ENCODE data around the gene LTBP1.

Gene LTBP1

DNA sequence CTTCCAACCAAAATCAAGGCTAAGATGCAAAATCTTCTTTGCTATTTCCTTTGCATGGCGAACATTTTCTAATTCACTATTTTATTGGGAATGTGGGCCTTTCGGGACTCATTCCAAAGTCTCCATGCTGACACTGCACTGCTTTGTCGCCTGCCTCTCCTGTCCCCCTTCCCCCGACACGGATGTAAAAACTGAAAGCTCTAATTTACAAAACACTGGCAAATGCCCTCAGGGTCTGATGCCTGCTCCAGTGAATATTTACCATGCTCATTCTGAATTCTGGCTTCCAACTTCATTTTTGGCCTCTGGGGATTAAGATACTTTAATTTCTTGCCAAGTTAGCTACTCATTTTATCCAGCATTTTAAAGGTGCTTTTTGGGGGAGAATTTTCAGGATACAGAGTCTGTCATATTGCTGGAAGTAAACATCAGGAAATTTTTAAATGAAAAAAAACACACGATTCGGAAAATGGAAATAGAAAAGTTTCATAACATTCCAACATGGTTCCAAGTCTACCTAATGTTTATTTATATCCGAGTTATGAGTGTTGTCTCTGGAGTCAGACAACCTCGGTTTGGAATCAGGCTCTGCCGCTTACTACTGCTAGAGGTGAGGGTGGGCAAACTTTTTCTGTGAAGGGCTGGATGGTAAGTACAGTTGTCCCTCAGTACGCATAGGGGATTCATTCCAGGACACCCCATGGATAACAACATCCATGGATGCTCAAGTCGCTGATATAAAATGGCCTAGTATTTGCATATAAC lies 14.6 kb upstream of the LTBP1 start:
- DNase-seq, result no peak

DNA sequence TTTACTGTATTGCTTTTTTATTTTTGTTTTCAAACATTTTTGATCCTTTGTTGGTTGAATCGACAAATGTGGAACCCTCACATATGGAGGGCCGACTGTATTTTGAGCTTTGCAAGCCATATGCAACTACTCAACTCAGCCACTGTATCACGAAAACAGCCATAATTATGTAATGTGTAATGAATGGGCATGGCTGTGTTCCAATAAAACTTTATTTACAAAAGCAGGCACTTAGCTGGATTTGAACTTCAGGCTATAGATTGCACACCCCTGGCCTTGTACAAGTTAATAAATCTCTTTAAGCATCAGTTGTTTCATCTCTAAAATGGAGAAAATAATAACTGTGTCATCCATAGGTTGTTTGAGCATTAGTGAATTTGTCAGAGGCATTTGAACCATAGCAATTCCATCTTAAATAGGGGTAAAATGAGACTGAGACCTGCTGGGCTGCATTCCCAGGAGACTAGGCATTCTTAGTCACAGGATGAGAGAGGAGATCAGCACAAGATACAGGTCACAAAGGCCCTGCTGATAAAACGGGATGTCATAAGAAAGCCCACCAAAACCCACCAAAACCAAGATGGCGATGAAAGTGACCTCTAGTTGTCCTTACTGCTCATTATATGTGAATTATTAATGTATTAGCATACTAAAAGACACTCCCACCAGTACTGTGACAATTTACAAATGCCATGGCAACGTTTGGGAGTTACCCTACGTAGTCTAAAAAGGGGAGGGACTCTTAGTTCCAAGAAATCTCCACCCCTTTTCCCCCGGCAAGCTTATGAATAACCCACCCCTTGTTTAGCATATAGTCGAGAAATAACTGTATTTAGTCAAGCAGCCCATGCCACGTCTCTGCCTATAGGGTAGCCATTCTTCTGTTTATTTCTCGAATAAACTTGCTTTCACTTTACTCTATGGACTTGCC lies 13.7 kb upstream of the LTBP1 start:
- no peak for DNase-seq

GRCh38 chr2:32933756-32934095 lies 13.0 kb upstream of the LTBP1 start:
- no peak for DNase-seq

DNA sequence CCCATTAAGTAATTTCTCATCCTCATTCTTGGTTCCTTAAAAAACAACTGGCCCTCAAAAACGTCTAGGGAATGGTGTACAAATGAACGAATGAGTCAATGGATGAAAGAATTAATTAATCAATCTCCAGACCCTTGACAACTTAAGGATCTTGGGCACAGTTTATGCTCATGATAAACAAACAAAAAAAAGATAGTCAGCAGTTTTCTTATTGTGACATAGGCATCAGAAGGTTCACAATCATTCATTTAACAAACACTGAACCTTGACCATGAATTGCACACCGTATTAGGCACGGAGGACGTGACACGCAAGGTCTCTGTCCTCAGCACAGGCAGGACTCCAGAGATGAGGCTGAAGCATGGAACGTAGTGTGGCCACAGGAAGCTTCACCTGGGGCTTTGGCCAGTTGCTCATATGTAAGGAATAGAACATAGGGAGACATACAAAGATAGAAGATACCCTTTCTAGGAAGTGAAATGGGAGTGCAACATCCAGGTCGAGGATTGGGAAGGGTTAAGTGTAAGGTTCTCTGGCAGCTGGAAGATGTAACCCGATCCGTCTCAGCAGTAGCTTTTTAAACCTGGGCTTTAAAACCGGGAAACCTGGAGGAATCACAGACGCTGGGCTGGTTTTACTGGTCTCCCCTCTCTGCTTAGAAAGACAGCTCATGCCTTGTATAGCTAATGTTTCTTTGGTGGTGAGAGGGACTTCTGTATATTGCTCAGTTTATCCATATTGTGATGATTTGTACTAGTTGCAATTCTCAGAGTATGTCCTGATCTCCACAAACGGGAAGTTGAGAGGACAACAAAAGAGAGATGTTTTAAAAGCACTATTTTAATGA lies 8.9 kb upstream of the LTBP1 start:
- no peak for DNase-seq

DNA sequence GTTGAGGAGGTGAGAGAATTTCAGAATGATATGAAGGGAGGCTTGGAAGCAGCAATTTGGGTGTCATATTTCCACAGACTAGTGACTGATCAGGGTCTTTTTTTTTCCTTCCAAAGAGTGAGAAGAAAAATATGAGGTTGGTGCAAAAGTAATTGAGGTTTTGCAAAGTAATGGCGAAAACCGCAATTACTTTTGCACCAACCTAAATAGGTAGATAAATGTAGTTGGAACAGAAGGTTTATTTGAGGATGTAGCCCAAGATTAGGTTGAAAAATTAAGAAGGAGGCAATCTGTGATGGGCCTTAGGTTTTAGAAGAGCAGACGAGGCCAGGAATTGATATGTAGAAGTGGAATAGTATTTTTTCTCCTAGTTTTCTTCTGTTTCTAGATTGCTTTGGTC lies 7.8 kb upstream of the LTBP1 start:
- DNase-seq, result no peak

DNA sequence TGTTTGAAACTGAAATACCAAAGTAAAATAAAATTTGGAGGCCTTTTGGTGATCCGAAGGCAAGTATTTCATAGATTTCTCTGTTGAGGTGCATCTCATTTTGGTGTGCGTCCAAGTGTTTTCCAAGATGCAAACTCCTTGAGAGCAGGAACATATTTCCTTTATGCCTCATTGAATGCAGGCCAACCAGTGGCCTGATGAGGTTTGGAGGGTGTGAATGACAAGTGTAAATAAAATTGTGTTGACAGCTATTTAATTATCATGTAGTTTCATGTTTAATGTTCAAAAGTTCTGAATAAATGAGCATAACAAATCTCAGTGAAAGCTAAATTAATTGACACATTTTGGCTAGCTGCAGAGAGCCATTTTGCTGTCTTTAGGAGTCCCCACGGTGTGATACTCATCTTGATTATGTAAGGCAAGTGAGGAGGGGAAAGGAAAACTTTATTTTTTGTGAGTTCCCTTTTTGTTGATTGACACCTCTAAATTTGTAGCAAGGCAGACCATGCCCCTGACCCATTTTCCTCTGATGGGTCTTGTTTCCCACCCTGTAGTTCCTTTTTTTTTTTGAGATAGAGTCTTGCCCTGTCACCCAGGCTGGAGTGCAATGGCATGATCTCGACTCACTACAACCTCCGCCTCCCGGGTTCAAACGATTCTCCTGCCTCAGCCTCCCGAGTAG lies 6.3 kb upstream of the LTBP1 start:
- DNase-seq, result no peak

GRCh38 chr2:32941944-32942690 lies 4.6 kb upstream of the LTBP1 start:
- no peak for DNase-seq

DNA sequence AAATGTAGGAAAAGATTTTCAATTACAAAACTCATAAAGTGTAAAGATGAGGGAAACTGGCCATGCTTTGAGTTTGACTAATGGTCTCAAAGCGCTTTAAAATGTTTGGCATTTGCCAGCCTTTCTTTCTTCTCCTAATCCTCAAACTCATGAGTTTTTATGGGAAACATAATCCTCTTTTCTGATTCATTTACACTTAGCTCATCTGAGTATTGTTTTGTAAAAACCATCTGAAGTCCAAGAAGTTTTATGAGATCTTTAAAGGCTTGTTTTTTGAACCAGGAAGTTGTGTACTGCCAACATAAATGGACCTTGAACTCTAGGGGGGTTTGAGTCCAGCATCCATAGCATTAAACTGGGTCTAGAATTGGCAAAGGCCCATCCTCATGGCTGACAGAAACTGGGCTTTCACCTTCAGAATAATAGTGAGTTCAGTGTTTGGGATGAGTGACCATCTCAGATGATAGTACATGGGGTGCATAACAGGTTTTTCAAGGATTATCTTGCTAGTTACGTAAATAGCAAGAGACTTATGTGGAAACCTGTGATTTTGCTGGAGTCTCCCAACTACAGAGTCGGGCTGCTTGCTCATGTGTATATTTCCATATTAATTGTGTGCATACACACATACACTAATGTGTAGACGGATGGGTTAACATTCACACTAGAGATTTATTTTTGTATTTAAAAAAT lies 3.8 kb upstream of the LTBP1 start:
- DNase-seq, result no peak

DNA sequence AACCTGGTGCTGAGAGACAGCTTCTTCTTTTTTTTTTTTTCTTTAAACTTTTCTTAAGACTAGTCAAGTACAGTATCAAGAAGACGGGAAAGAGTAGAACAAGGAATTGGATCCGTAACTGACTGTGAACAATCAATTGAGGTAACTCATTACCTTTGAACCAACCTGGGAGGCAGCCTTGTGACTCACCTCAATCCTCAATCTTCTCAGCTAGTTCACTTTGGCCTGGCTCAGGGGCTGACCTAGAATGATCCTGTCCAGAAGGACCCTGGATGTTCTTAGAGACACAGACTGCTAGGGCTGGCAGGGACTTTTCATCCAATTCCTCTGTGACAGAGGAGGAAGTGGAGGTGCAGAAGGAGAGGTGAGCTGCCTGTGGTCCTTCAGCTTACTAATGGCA lies 1.5 kb upstream of the LTBP1 start:
- no peak for DNase-seq

DNA sequence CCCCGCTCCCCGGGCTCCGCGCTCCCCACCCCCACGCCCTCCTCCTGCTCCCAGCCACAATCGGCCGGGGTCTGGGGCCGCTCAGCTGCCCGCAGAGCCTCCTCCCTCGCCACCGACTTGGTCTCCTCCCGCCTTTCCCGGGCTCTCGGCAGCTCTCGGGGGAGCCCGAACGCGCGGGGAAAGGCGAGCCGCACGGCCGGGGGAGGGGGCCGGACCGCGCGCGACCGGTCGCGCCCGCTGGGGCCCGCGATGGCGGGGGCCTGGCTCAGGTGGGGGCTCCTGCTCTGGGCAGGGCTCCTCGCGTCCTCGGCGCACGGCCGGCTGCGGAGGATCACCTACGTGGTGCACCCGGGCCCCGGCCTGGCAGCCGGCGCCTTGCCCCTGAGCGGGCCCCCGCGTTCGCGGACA lies 327 bp downstream of the LTBP1 start:
- DNase-seq, result no peak

DNA sequence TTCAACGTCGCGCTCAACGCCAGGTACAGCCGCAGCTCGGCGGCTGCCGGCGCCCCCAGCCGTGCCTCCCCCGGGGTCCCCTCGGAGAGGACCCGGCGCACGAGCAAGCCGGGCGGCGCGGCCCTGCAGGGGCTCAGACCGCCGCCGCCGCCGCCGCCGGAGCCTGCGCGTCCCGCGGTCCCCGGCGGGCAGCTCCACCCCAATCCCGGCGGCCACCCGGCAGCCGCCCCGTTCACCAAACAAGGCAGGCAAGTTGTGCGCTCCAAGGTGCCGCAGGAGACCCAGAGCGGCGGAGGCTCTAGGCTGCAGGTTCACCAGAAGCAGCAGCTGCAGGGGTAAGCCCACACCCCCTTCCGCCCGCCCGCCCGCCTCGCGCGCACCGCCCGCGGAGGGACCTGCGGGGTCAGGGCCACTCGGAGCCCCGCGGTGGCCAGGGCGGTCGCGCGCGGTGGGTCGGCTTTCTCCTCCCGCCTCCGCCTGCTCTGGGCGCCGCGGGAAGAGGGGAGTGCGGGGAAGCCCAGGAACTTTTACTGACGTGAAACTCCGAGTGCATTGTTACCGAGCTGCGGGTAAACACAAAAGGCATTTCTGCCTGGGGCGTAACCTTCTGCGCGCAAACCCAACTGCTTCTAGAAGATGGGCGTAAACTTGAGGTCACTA lies 861 bp downstream of the LTBP1 start:
- no peak for DNase-seq

GRCh38 chr2:32948266-32948665 lies 1.5 kb downstream of the LTBP1 start:
- DNase-seq, result no peak

DNA sequence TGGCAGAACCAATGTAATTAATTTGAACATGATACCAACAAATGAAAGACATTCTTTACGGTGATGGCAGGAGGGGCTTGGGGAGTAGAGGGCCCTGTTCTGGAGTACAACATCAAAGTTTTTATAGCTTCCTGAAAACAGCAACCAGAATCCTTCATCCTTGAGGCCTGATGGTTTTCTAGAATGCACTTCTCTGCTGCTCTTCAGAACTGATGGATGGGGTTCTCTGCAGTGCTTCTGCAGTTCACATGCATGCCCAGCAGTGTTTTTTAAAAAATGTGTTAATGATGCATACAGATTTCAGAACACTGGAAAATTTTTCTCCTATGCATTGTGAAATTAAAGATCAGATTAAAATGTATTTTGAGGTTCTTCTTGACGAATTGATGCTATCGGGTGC lies 2.5 kb downstream of the LTBP1 start:
- no peak for DNase-seq

DNA sequence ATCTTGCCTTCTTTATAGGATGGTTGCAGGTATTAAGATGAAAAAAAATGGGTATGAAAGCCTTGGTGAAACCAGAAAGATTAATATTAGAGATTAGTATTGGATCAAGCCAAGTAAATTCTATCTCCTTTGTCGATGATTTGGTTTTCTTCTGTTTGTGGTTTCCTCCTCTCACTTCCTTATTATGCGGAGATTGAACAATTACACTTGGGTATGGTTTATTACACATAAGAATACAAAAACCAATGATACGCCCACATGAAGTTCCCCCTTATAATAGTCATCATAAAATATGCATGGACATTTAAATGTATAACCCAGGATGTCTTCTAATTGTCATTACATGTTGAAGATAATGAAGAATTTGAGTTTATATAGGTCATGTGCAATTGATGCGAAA lies 4.9 kb downstream of the LTBP1 start:
- DNase-seq, result no peak

DNA sequence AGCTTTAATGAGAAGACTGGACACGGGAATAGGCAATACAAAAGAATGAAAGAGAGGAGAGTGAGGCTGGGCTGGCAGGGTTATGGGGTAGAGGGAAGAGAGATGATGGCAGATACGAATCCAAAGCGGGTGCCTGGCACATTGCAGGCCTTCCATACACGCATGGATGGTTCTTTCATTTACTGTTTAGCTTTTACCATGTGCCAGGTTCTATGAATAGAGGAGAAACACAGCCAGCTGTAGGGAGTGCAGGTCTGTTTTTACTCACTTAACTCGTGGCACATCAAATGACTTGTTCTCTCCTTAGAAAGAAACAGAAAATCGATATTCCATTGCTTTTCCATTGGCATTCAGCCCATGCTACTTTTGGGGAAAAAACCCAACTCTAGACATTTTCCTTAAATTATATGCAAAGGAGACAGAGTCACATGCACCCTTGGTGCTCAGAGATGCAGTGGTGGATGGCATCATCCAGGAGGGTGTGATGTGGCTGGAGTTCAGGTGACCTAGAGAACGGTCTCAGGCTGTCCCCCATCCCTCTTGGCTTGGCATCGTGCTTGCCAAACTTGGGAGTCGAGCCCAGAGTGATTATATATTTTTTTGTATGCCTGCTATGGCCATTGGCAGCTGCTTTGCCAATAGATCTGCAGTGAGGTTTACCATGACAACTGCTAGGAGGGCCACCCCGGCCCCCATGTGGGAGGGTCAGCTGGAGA lies 6.2 kb downstream of the LTBP1 start:
- peak; percentile 30 for DNase-seq

- DNase-seq, result no peak
Observed at GRCh38 chr2:32954206-32954605, 7.5 kb downstream of the LTBP1 start.

- no peak for DNase-seq
Observed at GRCh38 chr2:32958821-32959220, 12.1 kb downstream of the LTBP1 start.

DNA sequence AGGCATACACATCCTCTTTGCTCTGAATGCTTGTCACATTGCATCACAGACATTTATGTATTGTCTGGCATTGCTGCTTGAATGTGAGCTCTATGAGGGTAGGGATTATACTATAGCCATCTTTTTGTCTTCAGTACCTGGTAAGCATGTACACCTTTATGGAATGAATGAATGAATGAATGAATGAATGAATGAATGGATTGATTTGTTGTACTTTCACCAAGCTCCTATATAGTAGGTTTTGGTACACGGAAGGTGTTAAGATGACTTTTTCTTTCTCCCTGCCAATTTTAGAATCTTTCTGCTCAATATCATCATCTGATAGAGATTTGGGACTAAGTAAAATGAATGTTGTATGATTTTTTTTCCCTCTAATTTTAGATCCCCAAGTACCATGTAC lies 13.5 kb downstream of the LTBP1 start:
- no peak for DNase-seq

- DNase-seq, result no peak
Observed at GRCh38 chr2:32960647-32961403, 14.1 kb downstream of the LTBP1 start.

All from NCI-H1092 (cell line).